ENCODE measurements around the gene FADS6.

Gene FADS6

GRCh38 chr17:74892974-74893911, at the start of gene FADS6:
TSS of gene FADS6 (minus strand) at chr17:74893633. CDS start at chr17:74893595, 38 bp downstream.
- DNase-seq (ENCODE audit: low read depth): no peak

- DNase-seq (ENCODE audit: low read depth): no peak
Measured at GRCh38 chr17:74941128-74941725, 47.8 kb upstream of the FADS6 start.

GRCh38 chr17:74939534-74939933, 46.1 kb upstream of the FADS6 start:
- DNase-seq (ENCODE audit: low read depth): no peak

- DNase-seq (ENCODE audit: low read depth): no peak
Measured at GRCh38 chr17:74938194-74938950, 44.9 kb upstream of the FADS6 start.

- DNase-seq (ENCODE audit: low read depth): no peak
Measured at GRCh38 chr17:74937064-74938051, 43.9 kb upstream of the FADS6 start.

- DNase-seq (ENCODE audit: low read depth): no peak
Measured at GRCh38 chr17:74936470-74936799, 43.0 kb upstream of the FADS6 start.

GRCh38 chr17:74935585-74936469, 42.4 kb upstream of the FADS6 start, which contains the start of gene OTOP3:
TSS of gene OTOP3 (plus strand) at chr17:74935898. CDS start at chr17:74935922, 24 bp downstream.
- DNase-seq (ENCODE audit: low read depth): no peak

GRCh38 chr17:74935048-74935447, 41.6 kb upstream of the FADS6 start:
- no peak for DNase-seq (ENCODE audit: low read depth)

GRCh38 chr17:74930535-74931036, 37.2 kb upstream of the FADS6 start:
- no peak for DNase-seq (ENCODE audit: low read depth)

GRCh38 chr17:74928786-74929185, 35.4 kb upstream of the FADS6 start:
- no peak for DNase-seq (ENCODE audit: low read depth)

- no peak for DNase-seq (ENCODE audit: low read depth)
Measured at GRCh38 chr17:74925242-74925641, 31.8 kb upstream of the FADS6 start.

GRCh38 chr17:74924250-74924948, 31.0 kb upstream of the FADS6 start, which contains the start of gene OTOP2:
TSS of gene OTOP2 (plus strand) at chr17:74924273. CDS start at chr17:74924633, 360 bp downstream.
- DNase-seq (ENCODE audit: low read depth): no peak

GRCh38 chr17:74923538-74924249, 30.3 kb upstream of the FADS6 start:
- no peak for DNase-seq (ENCODE audit: low read depth)

- DNase-seq (ENCODE audit: low read depth): no peak
Measured at GRCh38 chr17:74922694-74923537, 29.5 kb upstream of the FADS6 start, which contains the start of gene USH1G. TSS of gene USH1G (minus strand) at chr17:74923255. CDS start at chr17:74923073, 182 bp downstream.

- DNase-seq (ENCODE audit: low read depth): no peak
Measured at GRCh38 chr17:74922172-74922571, 28.7 kb upstream of the FADS6 start.

GRCh38 chr17:74921769-74922168, 28.3 kb upstream of the FADS6 start:
- DNase-seq (ENCODE audit: low read depth): no peak

- no peak for DNase-seq (ENCODE audit: low read depth)
Measured at GRCh38 chr17:74921026-74921681, 27.7 kb upstream of the FADS6 start.
